DOHH2 (cell line): ENCODE measurements around the gene CNN2.

Experiments
- H3F3A ChIP-seq: fragments of 200-600 bp; sonication (generic), shearing (Covaris generic); 2 replicates; pipeline ENCODE4 v1.6.0; 2016; ENCODE audit warnings: antibody characterized with exemption, mild to moderate bottlenecking; ENCODE audit not compliant: control insufficient read depth, insufficient read depth
- H3K27ac ChIP-seq: fragments of 200-600 bp; sonication (generic); 2 replicates; pipeline ENCODE4 v1.5.1; 2014; ENCODE audit warnings: low read depth, mild to moderate bottlenecking, low read length, moderate library complexity
- H3K27me3 ChIP-seq: fragments of 200-600 bp; sonication (generic); 2 replicates; pipeline ENCODE4 v1.6.1; 2014; ENCODE audit warnings: mild to moderate bottlenecking, low read length, mixed read lengths; ENCODE audit not compliant: control insufficient read depth
- H3K36me3 ChIP-seq: fragments of 200-600 bp; sonication (generic); 2 replicates; pipeline ENCODE4 v1.6.1; 2014; ENCODE audit warnings: mild to moderate bottlenecking, low read length, moderate library complexity, mixed read lengths; ENCODE audit not compliant: control insufficient read depth
- H3K4me1 ChIP-seq: fragments of 200-600 bp; sonication (generic); 2 replicates; pipeline ENCODE4 v1.6.1; 2014; ENCODE audit warnings: mild to moderate bottlenecking, low read length, mixed read lengths; ENCODE audit not compliant: control insufficient read depth
- H3K4me2 ChIP-seq: fragments of 200-600 bp; sonication (generic); 2 replicates; pipeline ENCODE4 v1.6.0; 2014; ENCODE audit warnings: mild to moderate bottlenecking, low read length, moderate library complexity
- H3K4me3 ChIP-seq: fragments of 200-600 bp; sonication (generic); 2 replicates; pipeline ENCODE4 v1.5.1; 2014; ENCODE audit warnings: mild to moderate bottlenecking, low read length, mixed read lengths
- H3K79me2 ChIP-seq: fragments of 200-600 bp; sonication (generic); 2 replicates; pipeline ENCODE4 v1.6.1; 2014; ENCODE audit warnings: mild to moderate bottlenecking, low read length, mixed read lengths; ENCODE audit not compliant: control insufficient read depth
- H3K9me2 ChIP-seq: fragments of 200-600 bp; sonication (generic); replicated peaks from 2 replicates; pipeline ENCODE4 v1.6.1; 2014; ENCODE audit warnings: mild to moderate bottlenecking, low read length, mixed read lengths; ENCODE audit not compliant: control insufficient read depth
- H3K9me3 ChIP-seq: fragments of 200-600 bp; sonication (generic); 2 replicates; pipeline ENCODE4 v1.6.1; 2014; ENCODE audit warnings: antibody characterized with exemption, low read length, mixed read lengths; ENCODE audit not compliant: control insufficient read depth, insufficient read depth
- H4K20me1 ChIP-seq: fragments of 200-600 bp; sonication (generic); 2 replicates; pipeline ENCODE4 v1.6.0; 2014; ENCODE audit warnings: low read depth, mild to moderate bottlenecking, antibody characterized with exemption, low read length, moderate library complexity; ENCODE audit not compliant: control insufficient read depth, insufficient read depth
- CTCF ChIP-seq: fragments of 200-600 bp; sonication (generic); IDR thresholded peaks from one replicate; pipeline ENCODE4 v1.5.1; 2014; ENCODE audit warnings: antibody characterized with exemption, mild to moderate bottlenecking, low read depth, low read length; ENCODE audit not compliant: poor library complexity, severe bottlenecking
- EZH2phosphoT487 ChIP-seq: fragments of 200-600 bp; sonication (generic); IDR thresholded peaks from 2 replicates; pipeline ENCODE4 v1.6.1; 2017; ENCODE audit warnings: borderline replicate concordance, mild to moderate bottlenecking, antibody characterized with exemption, low read length, moderate library complexity, mixed read lengths

CNN2 gene

GRCh38 chr19:989381-990081, 36.9 kb upstream of the CNN2 start:
- Histone ChIP-seq H3K36me3 (peaks cover 65% of the 10 kb centered on the region), H3K27ac (no peak overlapping the region), H4K20me1 (no peaks in the 10 kb centered on the region), H3F3A (no peaks in the 10 kb centered on the region; the same call in 1 of the 2 replicates), H3K9me2 (no peaks in the 10 kb centered on the region), H3K27me3 (no peaks in the 10 kb centered on the region), H3K4me3 (no peak overlapping the region), H3K9me3 (peaks cover 4% of the 10 kb centered on the region; the same call in 1 of the 2 replicates), H3K79me2 (peaks cover 13% of the 10 kb centered on the region), H3K4me2 (no peak overlapping the region), H3K4me1 (peaks cover 8% of the 10 kb centered on the region)
- peak; percentile 47 for TF ChIP-seq CTCF
- no peak for TF ChIP-seq EZH2phosphoT487

- peaks cover 7% of the 10 kb centered on the region for H3K79me2 ChIP-seq
- peaks cover 4% of the 10 kb centered on the region for H3K4me1 ChIP-seq
- H3K4me2 ChIP-seq: no peak overlapping the region
- peaks cover 65% of the 10 kb centered on the region for H3K36me3 ChIP-seq
- H4K20me1 ChIP-seq: no peaks in the 10 kb centered on the region
- TF ChIP-seq CTCF (no peak), EZH2phosphoT487 (no peak)
- no peak overlapping the region for H3K4me3 ChIP-seq
- no peak overlapping the region for H3K27ac ChIP-seq
- no peaks in the 10 kb centered on the region for H3K27me3 ChIP-seq
- H3K9me3 ChIP-seq: peaks cover 4% of the 10 kb centered on the region; the same call in 1 of the 2 replicates
- H3F3A ChIP-seq: no peaks in the 10 kb centered on the region; the same call in 1 of the 2 replicates
- no peaks in the 10 kb centered on the region for H3K9me2 ChIP-seq
Measured at GRCh38 chr19:990119-990571, 36.3 kb upstream of the CNN2 start.

GRCh38 chr19:990746-991145, 35.7 kb upstream of the CNN2 start:
- Histone ChIP-seq H3K4me1 (no peaks in the 10 kb centered on the region), H3K27ac (no peak overlapping the region), H3K27me3 (peaks cover 1% of the 10 kb centered on the region), H3K9me3 (peaks cover 4% of the 10 kb centered on the region; the same call in 1 of the 2 replicates), H3K79me2 (peaks cover under 1% of the 10 kb centered on the region; the same call in 1 of the 2 replicates), H4K20me1 (no peaks in the 10 kb centered on the region), H3K4me3 (no peak overlapping the region), H3K4me2 (no peak overlapping the region), H3F3A (no peaks in the 10 kb centered on the region; the same call in 1 of the 2 replicates), H3K36me3 (peaks cover 63% of the 10 kb centered on the region), H3K9me2 (no peaks in the 10 kb centered on the region)
- TF ChIP-seq EZH2phosphoT487: no peak
- no peak for TF ChIP-seq CTCF
